ENCODE results near the gene ADGRB3.
"Not testable (repeated sequence)": the region's sequence is repeated elsewhere in the genome, so short reads cannot be mapped to it uniquely, and the experiment has no call there.

ADGRB3 gene

GRCh38 chr6:68728159-68728979 is 93.3 kb downstream of the ADGRB3 start:
- Mint-ChIP-seq H3K4me3 (no peak overlapping the region), H3K9me3 (no peaks in the 10 kb centered on the region), H3K4me1 (no peaks in the 10 kb centered on the region), H3K27ac (no peak overlapping the region), H3K36me3 (no peaks in the 10 kb centered on the region), H3K27me3 (no peaks in the 10 kb centered on the region)
- no peak for DNase-seq (ENCODE audit: low spot score in 2 of 2)
- ATAC-seq (ENCODE audit: low read depth): no peak

- no peaks in the 10 kb centered on the region for H3K36me3 Mint-ChIP-seq
- no peak overlapping the region for H3K27ac Mint-ChIP-seq
- H3K27me3 Mint-ChIP-seq: no peaks in the 10 kb centered on the region
Measured at GRCh38 chr6:68729377-68729903, 94.4 kb downstream of the ADGRB3 start.

GRCh38 chr6:68730291-68731054 is 95.4 kb downstream of the ADGRB3 start:
- Mint-ChIP-seq H3K4me3 (no peak overlapping the region), H3K27ac (no peak overlapping the region), H3K27me3 (no peaks in the 10 kb centered on the region), H3K36me3 (no peaks in the 10 kb centered on the region), H3K4me1 (no peaks in the 10 kb centered on the region), H3K9me3 (no peaks in the 10 kb centered on the region)
- DNase-seq (ENCODE audit: low spot score in 2 of 2) (no peak), ATAC-seq (ENCODE audit: low read depth) (no peak)

More at GRCh38 chr6:68729377-68729903, 94.4 kb downstream of the ADGRB3 start:
- DNase-seq (ENCODE audit: low spot score in 2 of 2): no peak
- Mint-ChIP-seq H3K4me3 (no peak overlapping the region), H3K4me1 (no peaks in the 10 kb centered on the region), H3K9me3 (no peaks in the 10 kb centered on the region)
- ATAC-seq (ENCODE audit: low read depth): no peak

- Mint-ChIP-seq H3K27ac (no peak overlapping the region), H3K4me1 (no peaks in the 10 kb centered on the region), H3K27me3 (no peaks in the 10 kb centered on the region), H3K36me3 (no peaks in the 10 kb centered on the region), H3K4me3 (no peak overlapping the region), H3K9me3 (no peaks in the 10 kb centered on the region)
- DNase-seq (ENCODE audit: low spot score in 2 of 2) (no peak), ATAC-seq (ENCODE audit: low read depth) (no peak)
Measured at GRCh38 chr6:68732423-68732822, 97.3 kb downstream of the ADGRB3 start.

GRCh38 chr6:68735866-68736265 is 100.8 kb downstream of the ADGRB3 start:
- Mint-ChIP-seq H3K9me3 (no peaks in the 10 kb centered on the region), H3K36me3 (no peaks in the 10 kb centered on the region), H3K27ac (no peak overlapping the region), H3K4me1 (peaks cover 2% of the 10 kb centered on the region), H3K4me3 (no peak overlapping the region), H3K27me3 (no peaks in the 10 kb centered on the region)
- no peak for ATAC-seq (ENCODE audit: low read depth)
- DNase-seq (ENCODE audit: low spot score in 2 of 2): no peak

- ATAC-seq (ENCODE audit: low read depth) (no peak), DNase-seq (ENCODE audit: low spot score in 2 of 2) (no peak)
- Mint-ChIP-seq H3K27me3 (no peaks in the 10 kb centered on the region), H3K36me3 (no peaks in the 10 kb centered on the region), H3K27ac (no peak overlapping the region), H3K4me3 (no peak overlapping the region), H3K9me3 (no peaks in the 10 kb centered on the region), H3K4me1 (peaks cover 2% of the 10 kb centered on the region)
Measured at GRCh38 chr6:68737061-68737460, 102.0 kb downstream of the ADGRB3 start.

GRCh38 chr6:68738039-68738438 is 103.0 kb downstream of the ADGRB3 start:
- DNase-seq (ENCODE audit: low spot score in 2 of 2) (no peak), ATAC-seq (ENCODE audit: low read depth) (no peak)
- Mint-ChIP-seq H3K36me3 (no peaks in the 10 kb centered on the region), H3K27ac (no peak overlapping the region), H3K4me1 (peaks cover 2% of the 10 kb centered on the region), H3K9me3 (no peaks in the 10 kb centered on the region), H3K4me3 (no peak overlapping the region), H3K27me3 (no peaks in the 10 kb centered on the region)

- no peaks in the 10 kb centered on the region for H3K36me3 Mint-ChIP-seq
- no peak overlapping the region for H3K4me3 Mint-ChIP-seq
- ATAC-seq (ENCODE audit: low read depth): no peak
- H3K9me3 Mint-ChIP-seq: peaks cover 1% of the 10 kb centered on the region
- no peak overlapping the region for H3K27ac Mint-ChIP-seq
- H3K27me3 Mint-ChIP-seq: no peaks in the 10 kb centered on the region
- H3K4me1 Mint-ChIP-seq: peaks cover 2% of the 10 kb centered on the region
- DNase-seq (ENCODE audit: low spot score in 2 of 2): no peak
Measured at GRCh38 chr6:68740828-68741500, 105.9 kb downstream of the ADGRB3 start.

- peaks cover 2% of the 10 kb centered on the region for H3K4me1 Mint-ChIP-seq
- no peaks in the 10 kb centered on the region for H3K36me3 Mint-ChIP-seq
- no peak overlapping the region for H3K27ac Mint-ChIP-seq
- no peaks in the 10 kb centered on the region for H3K27me3 Mint-ChIP-seq
- peaks cover 1% of the 10 kb centered on the region for H3K9me3 Mint-ChIP-seq
- ATAC-seq (ENCODE audit: low read depth) (no peak), DNase-seq (ENCODE audit: low spot score in 2 of 2) (no peak)
- H3K4me3 Mint-ChIP-seq: no peak overlapping the region
Measured at GRCh38 chr6:68741501-68742386, 106.7 kb downstream of the ADGRB3 start.

- Mint-ChIP-seq H3K36me3 (no peaks in the 10 kb centered on the region), H3K9me3 (peaks cover 2% of the 10 kb centered on the region), H3K4me1 (peaks cover 2% of the 10 kb centered on the region), H3K27ac (no peak overlapping the region), H3K27me3 (no peaks in the 10 kb centered on the region), H3K4me3 (no peak overlapping the region)
- DNase-seq (ENCODE audit: low spot score in 2 of 2) (no peak), ATAC-seq (ENCODE audit: low read depth) (no peak)
Measured at GRCh38 chr6:68743099-68743498, 108.0 kb downstream of the ADGRB3 start.

- H3K27ac Mint-ChIP-seq; H3K4me1 Mint-ChIP-seq; ATAC-seq (ENCODE audit: low read depth); H3K4me3 Mint-ChIP-seq; H3K27me3 Mint-ChIP-seq; H3K9me3 Mint-ChIP-seq; H3K36me3 Mint-ChIP-seq; DNase-seq (ENCODE audit: low spot score in 2 of 2): not testable (repeated sequence)
Measured at GRCh38 chr6:68744376-68744775, 109.3 kb downstream of the ADGRB3 start.

- Mint-ChIP-seq H3K9me3 (peaks cover 2% of the 10 kb centered on the region), H3K4me3 (no peak overlapping the region), H3K27ac (no peak overlapping the region), H3K4me1 (no peaks in the 10 kb centered on the region), H3K36me3 (no peaks in the 10 kb centered on the region), H3K27me3 (no peaks in the 10 kb centered on the region)
- ATAC-seq (ENCODE audit: low read depth) (no peak), DNase-seq (ENCODE audit: low spot score in 2 of 2) (no peak)
Measured at GRCh38 chr6:68746376-68746775, 111.3 kb downstream of the ADGRB3 start.

GRCh38 chr6:68747110-68747790 is 112.2 kb downstream of the ADGRB3 start:
- Mint-ChIP-seq H3K4me1 (no peaks in the 10 kb centered on the region), H3K27me3 (no peaks in the 10 kb centered on the region), H3K36me3 (no peaks in the 10 kb centered on the region), H3K4me3 (no peak overlapping the region), H3K27ac (no peak overlapping the region), H3K9me3 (peaks cover 2% of the 10 kb centered on the region)
- DNase-seq (ENCODE audit: low spot score in 2 of 2): no peak
- ATAC-seq (ENCODE audit: low read depth): no peak
